ENCODE measurements around the gene TEX53.

Gene TEX53

GRCh38 chr9:114613087-114613486 lies 44.5 kb downstream of the TEX53 start:
- no peak overlapping the region for H3K4me3 ChIP-seq (replicated peaks; ENCODE audit: low read depth, low read length)

GRCh38 chr9:114612272-114612923 lies 45.2 kb downstream of the TEX53 start:
- peak overlapping the region; percentile 65 for H3K4me3 ChIP-seq (replicated peaks; ENCODE audit: low read depth, low read length)
- no peak for TF ChIP-seq CTCF (IDR thresholded peaks at IDR 0.05; ENCODE audit: low read length, missing control alignments)
- DNase-seq (ENCODE audit: low read depth), result no peak

More at GRCh38 chr9:114613087-114613486, 44.5 kb downstream of the TEX53 start:
- TF ChIP-seq CTCF (IDR thresholded peaks at IDR 0.05; ENCODE audit: low read length, missing control alignments), result no peak
- no peak for DNase-seq (ENCODE audit: low read depth)

GRCh38 chr9:114611516-114612271 lies 45.9 kb downstream of the TEX53 start:
- DNase-seq (ENCODE audit: low read depth), result peak; percentile 77
- H3K4me3 ChIP-seq (replicated peaks; ENCODE audit: low read depth, low read length), result peak overlapping the region; percentile 65
- no peak for TF ChIP-seq CTCF (IDR thresholded peaks at IDR 0.05; ENCODE audit: low read length, missing control alignments)

- DNase-seq (ENCODE audit: low read depth), result no peak
- TF ChIP-seq CTCF (IDR thresholded peaks at IDR 0.05; ENCODE audit: low read length, missing control alignments), result no peak
- no peak overlapping the region for H3K4me3 ChIP-seq (replicated peaks; ENCODE audit: low read depth, low read length)
Measured at GRCh38 chr9:114608525-114608796, 49.1 kb downstream of the TEX53 start.

- DNase-seq (ENCODE audit: low read depth), result no peak
- H3K4me3 ChIP-seq (replicated peaks; ENCODE audit: low read depth, low read length), result no peak overlapping the region
- TF ChIP-seq CTCF (IDR thresholded peaks at IDR 0.05; ENCODE audit: low read length, missing control alignments), result no peak
Measured at GRCh38 chr9:114607671-114608524, 49.7 kb downstream of the TEX53 start.

- H3K4me3 ChIP-seq (replicated peaks; ENCODE audit: low read depth, low read length), result no peak overlapping the region
- no peak for TF ChIP-seq CTCF (IDR thresholded peaks at IDR 0.05; ENCODE audit: low read length, missing control alignments)
- DNase-seq (ENCODE audit: low read depth), result peak; percentile 88
Measured at GRCh38 chr9:114606597-114607207, 50.9 kb downstream of the TEX53 start.

Measured in fibroblast of pulmonary artery (primary cell).